ENCODE data around the gene TSHZ2. TPM values are rescaled to one million over a fixed set of nuclear protein-coding genes. Genes with fewer than 3 reads are reported as not detected.

Gene TSHZ2
- total RNA-seq, 1 donor from 2014 or later, result 30.4 TPM

DNA sequence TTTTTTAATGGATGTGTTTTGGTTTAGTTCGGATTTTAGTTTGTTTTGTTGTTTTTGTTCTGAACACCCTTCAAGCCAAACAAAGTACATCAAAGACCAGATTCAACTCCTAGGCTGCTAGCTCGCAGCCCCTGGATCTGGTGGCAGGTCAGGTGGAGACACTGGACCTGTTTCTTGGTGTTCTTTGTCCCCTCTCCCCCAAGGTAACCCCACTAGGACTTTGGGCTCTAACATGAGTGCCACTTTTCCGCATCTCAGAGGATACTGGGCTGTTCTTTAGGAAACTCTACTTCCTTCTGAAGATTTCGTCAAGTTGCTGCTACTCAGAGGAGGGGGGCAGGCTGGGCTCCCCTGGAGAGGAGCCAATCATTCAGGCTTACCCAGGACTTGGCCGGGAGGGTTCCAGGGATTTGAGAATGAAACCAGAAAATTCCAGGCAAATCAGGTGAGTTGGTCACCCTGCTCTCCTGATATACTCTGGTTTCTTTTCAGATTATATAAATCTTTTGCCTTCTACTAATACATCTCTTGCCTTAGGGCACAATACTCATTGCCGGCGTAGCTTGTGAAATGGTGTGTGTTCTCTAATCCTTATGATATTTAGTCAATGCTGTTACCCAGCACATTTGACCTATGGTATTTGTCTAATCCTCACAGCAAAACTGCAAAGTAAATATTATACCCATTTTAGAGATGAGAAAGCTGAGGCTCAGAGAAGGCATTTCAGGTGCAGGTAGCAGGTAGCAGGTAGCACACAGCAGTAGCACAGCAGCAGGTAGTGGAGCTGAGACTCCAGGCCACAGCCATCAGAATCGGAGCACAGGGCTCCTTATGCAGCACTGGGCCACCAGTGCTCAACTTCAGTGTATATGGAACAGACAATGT is 291.6 kb downstream of the TSHZ2 start:
- Histone ChIP-seq H3K27ac (no peak overlapping the region), H3K4me1 (no peaks in the 10 kb centered on the region), H3K9me3 (no peaks in the 10 kb centered on the region), H3K4me3 (no peak overlapping the region), H3K27me3 (no peaks in the 10 kb centered on the region), H3K36me3 (no peaks in the 10 kb centered on the region)
- intact Hi-C loops (cut with DNase I), result no loop called here
- no peak for DNase-seq (ENCODE audit: extremely low spot score in 2 of 2)
- no peak for TF ChIP-seq POLR2AphosphoS5 (IDR thresholded peaks at IDR 0.05; ENCODE audit: insufficient read depth in 1 of 2, low read depth in 1 of 2)
- TF ChIP-seq POLR2A (IDR thresholded peaks at IDR 0.05), result no peak
- TF ChIP-seq, protein P1, sequence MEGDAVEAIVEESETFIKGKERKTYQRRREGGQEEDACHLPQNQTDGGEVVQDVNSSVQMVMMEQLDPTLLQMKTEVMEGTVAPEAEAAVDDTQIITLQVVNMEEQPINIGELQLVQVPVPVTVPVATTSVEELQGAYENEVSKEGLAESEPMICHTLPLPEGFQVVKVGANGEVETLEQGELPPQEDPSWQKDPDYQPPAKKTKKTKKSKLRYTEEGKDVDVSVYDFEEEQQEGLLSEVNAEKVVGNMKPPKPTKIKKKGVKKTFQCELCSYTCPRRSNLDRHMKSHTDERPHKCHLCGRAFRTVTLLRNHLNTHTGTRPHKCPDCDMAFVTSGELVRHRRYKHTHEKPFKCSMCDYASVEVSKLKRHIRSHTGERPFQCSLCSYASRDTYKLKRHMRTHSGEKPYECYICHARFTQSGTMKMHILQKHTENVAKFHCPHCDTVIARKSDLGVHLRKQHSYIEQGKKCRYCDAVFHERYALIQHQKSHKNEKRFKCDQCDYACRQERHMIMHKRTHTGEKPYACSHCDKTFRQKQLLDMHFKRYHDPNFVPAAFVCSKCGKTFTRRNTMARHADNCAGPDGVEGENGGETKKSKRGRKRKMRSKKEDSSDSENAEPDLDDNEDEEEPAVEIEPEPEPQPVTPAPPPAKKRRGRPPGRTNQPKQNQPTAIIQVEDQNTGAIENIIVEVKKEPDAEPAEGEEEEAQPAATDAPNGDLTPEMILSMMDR (IDR thresholded peaks at IDR 0.05), result no peak

DNA sequence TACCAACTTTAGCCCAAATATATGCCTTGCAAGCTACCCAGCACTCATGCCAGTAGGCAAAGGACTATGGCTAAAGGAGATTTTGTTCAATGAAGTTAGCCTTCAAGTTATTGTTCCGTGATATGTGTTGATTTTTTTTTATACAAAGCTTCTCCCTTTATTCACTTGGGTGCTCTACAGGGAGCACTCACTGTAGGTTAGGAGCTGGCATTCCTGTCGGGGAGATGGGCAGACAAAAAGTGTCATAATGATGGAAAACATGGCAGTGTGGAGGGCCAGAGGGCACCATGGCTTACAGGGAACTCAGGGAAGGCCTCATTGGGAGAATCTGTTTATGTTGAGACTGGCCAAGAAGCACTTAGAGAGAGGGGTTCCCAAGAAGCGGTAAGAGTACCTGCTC is 292.4 kb downstream of the TSHZ2 start:
- intact Hi-C loops (cut with DNase I), result no loop called here
- no peak for DNase-seq (ENCODE audit: extremely low spot score in 2 of 2)
- Histone ChIP-seq H3K4me1 (no peaks in the 10 kb centered on the region), H3K36me3 (no peaks in the 10 kb centered on the region), H3K4me3 (no peak overlapping the region), H3K27ac (no peak overlapping the region), H3K27me3 (no peaks in the 10 kb centered on the region), H3K9me3 (no peaks in the 10 kb centered on the region)
- TF ChIP-seq POLR2A (IDR thresholded peaks at IDR 0.05) (no peak), POLR2AphosphoS5 (IDR thresholded peaks at IDR 0.05; ENCODE audit: insufficient read depth in 1 of 2, low read depth in 1 of 2) (no peak)
- TF ChIP-seq, protein P1 (IDR thresholded peaks at IDR 0.05), result no peak

DNA sequence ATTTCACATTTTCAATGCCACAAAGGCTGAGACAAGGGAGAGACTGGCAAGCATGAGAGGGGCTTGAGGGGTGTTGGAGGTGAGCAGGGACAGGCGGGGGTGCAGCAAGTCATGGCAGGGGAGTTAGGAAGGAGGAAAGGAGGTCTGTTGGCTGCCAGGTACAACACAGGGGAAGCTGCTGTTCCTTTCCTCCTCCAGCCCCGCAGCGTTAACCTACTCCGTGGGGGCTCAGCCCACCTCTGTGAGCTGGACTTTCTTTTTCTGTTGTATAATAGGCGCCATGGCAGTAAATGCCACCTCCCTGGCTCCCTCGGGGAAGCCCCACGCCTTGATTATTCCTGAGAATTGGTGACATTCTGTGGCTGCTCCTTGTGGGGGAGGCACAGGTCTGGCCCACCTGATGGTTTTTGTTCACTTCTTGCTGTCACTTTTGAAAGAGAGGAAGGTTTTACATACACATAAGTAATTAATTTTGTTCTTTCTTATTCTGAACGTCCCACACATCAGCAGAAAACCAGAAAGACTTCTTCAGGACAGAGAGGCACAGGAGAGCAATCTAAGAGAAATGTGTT is 293.2 kb downstream of the TSHZ2 start:
- H3K4me1 ChIP-seq, result no peaks in the 10 kb centered on the region
- H3K9me3 ChIP-seq, result no peaks in the 10 kb centered on the region
- intact Hi-C loops (cut with DNase I), result no loop called here
- H3K27me3 ChIP-seq, result no peaks in the 10 kb centered on the region
- H3K4me3 ChIP-seq, result no peak overlapping the region
- no peak overlapping the region for H3K27ac ChIP-seq
- H3K36me3 ChIP-seq, result no peaks in the 10 kb centered on the region
- DNase-seq (ENCODE audit: extremely low spot score in 2 of 2), result no peak
- TF ChIP-seq, protein P1 (IDR thresholded peaks at IDR 0.05), result no peak
- TF ChIP-seq POLR2AphosphoS5 (IDR thresholded peaks at IDR 0.05; ENCODE audit: insufficient read depth in 1 of 2, low read depth in 1 of 2), result no peak
- TF ChIP-seq POLR2A (IDR thresholded peaks at IDR 0.05), result no peak

DNA sequence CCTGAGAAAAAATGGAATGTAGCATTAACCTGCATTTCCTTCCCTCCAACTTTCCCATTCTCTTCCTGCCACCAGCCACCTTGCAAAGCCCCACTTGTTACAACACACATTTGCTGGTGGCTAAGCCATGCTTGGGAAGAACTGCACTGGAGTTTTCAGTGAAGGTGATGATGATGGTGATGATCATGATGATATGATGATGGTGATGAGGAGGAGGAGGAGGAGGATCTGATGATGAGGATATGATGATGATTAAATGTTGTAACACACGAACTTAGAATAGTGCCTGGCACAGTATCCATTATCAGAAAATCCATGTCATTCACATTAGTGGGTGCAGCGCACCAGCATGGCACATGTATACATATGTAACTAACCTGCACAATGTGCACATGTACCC is 297.2 kb downstream of the TSHZ2 start:
- H3K9me3 ChIP-seq, result no peaks in the 10 kb centered on the region
- DNase-seq (ENCODE audit: extremely low spot score in 2 of 2), result no peak
- intact Hi-C loops (cut with DNase I), result no loop called here
- H3K27ac ChIP-seq, result no peak overlapping the region
- no peak overlapping the region for H3K4me3 ChIP-seq
- H3K4me1 ChIP-seq, result no peaks in the 10 kb centered on the region
- no peaks in the 10 kb centered on the region for H3K36me3 ChIP-seq
- no peaks in the 10 kb centered on the region for H3K27me3 ChIP-seq
- TF ChIP-seq POLR2AphosphoS5 (IDR thresholded peaks at IDR 0.05; ENCODE audit: insufficient read depth in 1 of 2, low read depth in 1 of 2) (no peak), POLR2A (IDR thresholded peaks at IDR 0.05) (no peak)
- TF ChIP-seq, protein P1 (IDR thresholded peaks at IDR 0.05), result no peak

Data from vagina (tissue), 2 donors.